Common myeloid progenitor, CD34-positive (primary cell): ENCODE results near the gene WDR81. TPM values are rescaled to one million over a fixed set of nuclear protein-coding genes. Genes with fewer than 3 reads are reported as not detected.
"Not testable (repeated sequence)": the region's sequence is repeated elsewhere in the genome, so short reads cannot be mapped to it uniquely, and the experiment has no call there.

Experiments used
- CTCF ChIA-PET: fragments of 350-600 bp; sonication (Branson Sonifier 250); formaldehyde crosslinking; loops from one replicate; lab custom pipeline; 2021; ENCODE audit warnings: antibody characterized with exemption; lab: Charles Lee
- POLR2A ChIA-PET: fragments of 350-600 bp; sonication (Branson Sonifier 250); formaldehyde crosslinking; loops from one replicate; lab custom pipeline; 2021; ENCODE audit warnings: antibody characterized with exemption; lab: Charles Lee
- DNase-seq, 3 donors: peaks; one replicate each; pipeline versions ENCODE4 v3.0.0 to v3.0.0-alpha.2; 2013
- H3K27ac ChIP-seq, 2 experiments: 1 replicate in 1 of 2; 2 replicates in 1 of 2; pipeline ENCODE4 v1.7.0; 2013; ENCODE audit warnings: inconsistent platforms in 2 of 2, low read length in 2 of 2, mild to moderate bottlenecking in 2 of 2, low read depth in 1 of 2, moderate library complexity in 1 of 2; ENCODE audit not compliant: severe bottlenecking in 2 of 2, insufficient read depth in 1 of 2, poor library complexity in 1 of 2
- H3K27me3 ChIP-seq, 5 experiments: replicated peaks in 2 of 5; 1 replicate in 3 of 5; 2 replicates in 2 of 5; pipeline versions ENCODE4 v1.6.1 to v1.7.0; 2013; ENCODE audit warnings: low read length in 4 of 5, mild to moderate bottlenecking in 2 of 5, moderate library complexity in 2 of 5, inconsistent platforms in 1 of 5; ENCODE audit not compliant: insufficient read depth in 5 of 5, control insufficient read depth in 4 of 5
- H3K36me3 ChIP-seq, 4 experiments: 1 replicate in 2 of 4; 2 replicates in 2 of 4; pipeline versions ENCODE4 v1.6.1 to v1.7.0; 2013; ENCODE audit warnings: low read length in 3 of 4, control low read depth in 1 of 4, mild to moderate bottlenecking in 1 of 4; ENCODE audit not compliant: control insufficient read depth in 4 of 4, insufficient read depth in 4 of 4
- H3K4me1 ChIP-seq, 4 experiments: 1 replicate in 3 of 4; 2 replicates in 1 of 4; pipeline versions ENCODE4 v1.6.1 to v1.7.1; 2013; ENCODE audit warnings: low read length in 3 of 4, mild to moderate bottlenecking in 3 of 4, control low read depth in 1 of 4, inconsistent platforms in 1 of 4, moderate library complexity in 1 of 4; ENCODE audit not compliant: control insufficient read depth in 4 of 4, insufficient read depth in 4 of 4; ENCODE audit errors: control extremely low read depth in 1 of 4
- H3K4me3 ChIP-seq, 7 experiments: 1 replicate in 4 of 7; 2 replicates in 3 of 7; pipeline versions ENCODE4 v1.5.1 to v1.7.0; 2013; ENCODE audit warnings: mild to moderate bottlenecking in 7 of 7, low read length in 6 of 7, moderate library complexity in 6 of 7, inconsistent platforms in 2 of 7, low read depth in 2 of 7, control low read depth in 1 of 7; ENCODE audit not compliant: insufficient read depth in 4 of 7, control insufficient read depth in 1 of 7; ENCODE audit errors: extremely low read depth in 1 of 7
- H3K9me3 ChIP-seq, 5 experiments: 1 replicate in 4 of 5; 2 replicates in 1 of 5; pipeline versions ENCODE4 v1.6.1 to v1.7.1; 2013; ENCODE audit warnings: low read length in 4 of 5, mild to moderate bottlenecking in 2 of 5, inconsistent platforms in 1 of 5, low read depth in 1 of 5, moderate library complexity in 1 of 5; ENCODE audit not compliant: control insufficient read depth in 4 of 5, insufficient read depth in 2 of 5; ENCODE audit errors: control extremely low read depth in 1 of 5
- WGBS: methylation state at CpG from one replicate; pipeline ENCODE4 v1.1.5; 2013; ENCODE audit not compliant: insufficient coverage; 5-methylcytosine and 5-hydroxymethylcytosine counted together
- polyA plus RNA-seq: library from polyadenylated mRNA; unstranded; fragments of 120-200 nt; gene quantifications from one replicate; pipeline ENCODE4 v1.2.1, GENCODE V29; 2013

Gene WDR81
- 14.0 TPM for polyA plus RNA-seq

- ChIA-PET POLR2A (interaction anchor here (0.6 to 0.7 kb wide), 2 partner anchors 40 to 58 kb away, joined by 4 to 5 read pairs; partner anchors contain the start of gene PRPF8), CTCF (interaction anchor here (0.6 to 8.7 kb wide), 3 partner anchors 11 to 170 kb away, joined by 3 to 231 read pairs (median 3); no protein-coding TSS in a partner anchor)
- no peaks in the 10 kb centered on the region for H3K27me3 ChIP-seq
- 0% methylated on average over 44 of the region's 57 CpGs for WGBS
- H3K4me3 ChIP-seq = peak within 1 kb of the TSS; percentile 47 to 79 (median 71)
- no peaks in the 10 kb centered on the region for H3K9me3 ChIP-seq
- peaks cover 0 to 47% (median 43%) of the 10 kb centered on the region in 4 experiments for H3K4me1 ChIP-seq
- DNase-seq = peak; percentile 81 to 87 (median 83)
- peaks cover 0 to 31% (median 19%) of the 10 kb centered on the region in 4 experiments for H3K36me3 ChIP-seq
- H3K27ac ChIP-seq = peak within 1 kb of the TSS in 1 of 2 experiments; percentile 54
Observed at GRCh38 chr17:1724351-1724868, at the start of gene WDR81. Gene WDR81, plus strand, starts transcription at chr17:1724704. Its CDS starts 256 bp downstream, at chr17:1724960.

- Histone ChIP-seq H3K27me3 (no peaks in the 10 kb centered on the region), H3K4me1 (no peaks in the 10 kb centered on the region), H3K27ac (no peak overlapping the region), H3K9me3 (no peaks in the 10 kb centered on the region), H3K4me3 (no peak overlapping the region), H3K36me3 (peaks cover 30 to 94% (median 85%) of the 10 kb centered on the region in 4 experiments)
- CTCF ChIA-PET = interaction anchor here (1.0 to 1.1 kb wide), 2 partner anchors 8 to 108 kb away, joined by 3 to 4 read pairs; no protein-coding TSS in a partner anchor
- 98% methylated on average over 13 of the region's 13 CpGs for WGBS
- no peak for DNase-seq
- POLR2A ChIA-PET = no interaction called here
Observed at GRCh38 chr17:1676401-1676800, 48.1 kb upstream of the WDR81 start.

GRCh38 chr17:1683459-1683858 is 41.0 kb upstream of the WDR81 start:
- peak overlapping the region in 6 of 7 experiments; percentile 79 to 92 (median 90) for H3K4me3 ChIP-seq
- ChIA-PET POLR2A (interaction anchor here (0.7 to 1.9 kb wide), 3 partner anchors 19 to 33 kb away, joined by 3 to 8 read pairs (median 8); no protein-coding TSS in a partner anchor), CTCF (interaction anchor here (0.7 to 2.1 kb wide), 7 partner anchors 7 to 107 kb away, joined by 3 to 14 read pairs (median 3); no protein-coding TSS in a partner anchor)
- H3K9me3 ChIP-seq = no peaks in the 10 kb centered on the region
- peaks cover 19 to 49% (median 44%) of the 10 kb centered on the region in 4 experiments for H3K36me3 ChIP-seq
- H3K27ac ChIP-seq = peak overlapping the region; percentile 80 to 94
- peak in 2 of 3 donors; percentile 36 to 50 for DNase-seq
- H3K27me3 ChIP-seq = no peaks in the 10 kb centered on the region
- peaks cover 0 to 13% (median 10%) of the 10 kb centered on the region in 4 experiments for H3K4me1 ChIP-seq
- 51% methylated on average over 5 of the region's 5 CpGs for WGBS

GRCh38 chr17:1684378-1685189 is 39.9 kb upstream of the WDR81 start, which contains the start of gene PRPF8:
Gene PRPF8, minus strand, starts transcription at chr17:1684867. Its CDS starts 296 bp downstream, at chr17:1684571.
- peak within 1 kb of the TSS; percentile 79 to 94 (median 91) for H3K4me3 ChIP-seq
- DNase-seq = peak; percentile 97 to 99 (median 98)
- ChIA-PET POLR2A (interaction anchor here (0.5 to 1.9 kb wide), 11 partner anchors 9 to 107 kb away, joined by 3 to 8 read pairs (median 3); partner anchors contain the start of genes RILP and WDR81), CTCF (interaction anchor here (0.6 to 2.1 kb wide), 4 partner anchors 9 to 99 kb away, joined by 3 to 14 read pairs (median 4); no protein-coding TSS in a partner anchor)
- peak within 1 kb of the TSS; percentile 80 to 94 for H3K27ac ChIP-seq
- H3K4me1 ChIP-seq = peaks cover 0 to 13% (median 10%) of the 10 kb centered on the region in 4 experiments
- H3K27me3 ChIP-seq = no peaks in the 10 kb centered on the region
- WGBS = 0% methylated on average over 60 of the region's 72 CpGs
- H3K9me3 ChIP-seq = no peaks in the 10 kb centered on the region
- peaks cover 15 to 38% (median 32%) of the 10 kb centered on the region in 4 experiments for H3K36me3 ChIP-seq

- DNase-seq = no peak
- WGBS = 100% methylated on average over 1 of the region's 7 CpGs
- H3K4me3 ChIP-seq = no peak overlapping the region
- H3K27ac ChIP-seq = no peak overlapping the region
- H3K4me1 ChIP-seq = peaks cover 0 to 13% (median 10%) of the 10 kb centered on the region in 4 experiments
- CTCF ChIA-PET = interaction anchor here (1.0 kb wide), 1 partner anchor 14 kb away, joined by 3 read pairs; no protein-coding TSS in a partner anchor
- H3K36me3 ChIP-seq = peaks cover 9 to 23% (median 17%) of the 10 kb centered on the region in 4 experiments
- POLR2A ChIA-PET = no interaction called here
- H3K27me3 ChIP-seq = no peaks in the 10 kb centered on the region
- H3K9me3 ChIP-seq = no peaks in the 10 kb centered on the region
Observed at GRCh38 chr17:1686086-1686485, 38.4 kb upstream of the WDR81 start.

- H3K27ac ChIP-seq, H3K9me3 ChIP-seq, POLR2A ChIA-PET, H3K4me1 ChIP-seq, H3K4me3 ChIP-seq, CTCF ChIA-PET, H3K36me3 ChIP-seq, DNase-seq, H3K27me3 ChIP-seq: not testable (repeated sequence)
- no CpG with 5 or more reads among the region's 6 CpGs for WGBS
Observed at GRCh38 chr17:1688405-1688804, 36.1 kb upstream of the WDR81 start.
